Mononuclear cell (primary cell): ENCODE results near the gene SCAF4. TPM values are rescaled to one million over a fixed set of nuclear protein-coding genes. Genes with fewer than 3 reads are reported as not detected.
"Not testable (repeated sequence)": the region's sequence is repeated elsewhere in the genome, so short reads cannot be mapped to it uniquely, and the experiment has no call there.

ENCODE experiments used
- H3K27me3 ChIP-seq: 2 replicates; pipeline ENCODE4 v1.6.0; 2011; ENCODE audit warnings: low read length, control low read depth; ENCODE audit not compliant: insufficient read depth
- H3K4me1 ChIP-seq: 2 replicates; pipeline ENCODE4 v1.5.1; 2011; ENCODE audit warnings: mild to moderate bottlenecking, low read length, control low read depth; ENCODE audit not compliant: insufficient read depth
- H3K4me3 ChIP-seq: 2 replicates; pipeline ENCODE4 v1.5.1; 2011; ENCODE audit warnings: mild to moderate bottlenecking, low read length, moderate library complexity
- H3K9me3 ChIP-seq: 2 replicates; pipeline ENCODE4 v1.5.1; 2011; ENCODE audit warnings: low read depth, mild to moderate bottlenecking, control low read depth, low read length
- total RNA-seq: library from RNA; depleted of rRNA; stranded (reverse); fragments of >200 nt; gene quantifications from one replicate; pipeline ENCODE4 v1.2.3, GENCODE V29; 2012

SCAF4 gene
- total RNA-seq, 1 donor = 27.6 TPM

- Histone ChIP-seq H3K4me1 (peaks cover 34% of the 10 kb centered on the region), H3K4me3 (peak overlapping the region; percentile 68), H3K27me3 (no peaks in the 10 kb centered on the region), H3K9me3 (no peaks in the 10 kb centered on the region)
These were observed 71.7 kb downstream of the SCAF4 start for GRCh38 chr21:31660259-31660565.

GRCh38 chr21:31659536-31660258, 72.2 kb downstream of the SCAF4 start, which contains the start of gene SOD1:
TSS of gene SOD1 (plus strand) at chr21:31659693. CDS start at chr21:31659770, 77 bp downstream.
- no peaks in the 10 kb centered on the region for H3K9me3 ChIP-seq
- H3K4me1 ChIP-seq = peaks cover 36% of the 10 kb centered on the region
- H3K27me3 ChIP-seq = no peaks in the 10 kb centered on the region
- H3K4me3 ChIP-seq = peak within 1 kb of the TSS; percentile 68

GRCh38 chr21:31659286-31659535, 72.7 kb downstream of the SCAF4 start:
- Histone ChIP-seq H3K4me1 (peaks cover 36% of the 10 kb centered on the region), H3K4me3 (peak overlapping the region; percentile 68), H3K27me3 (no peaks in the 10 kb centered on the region), H3K9me3 (no peaks in the 10 kb centered on the region)

GRCh38 chr21:31658053-31658452, 73.9 kb downstream of the SCAF4 start:
- Histone ChIP-seq H3K4me3 (no peak overlapping the region), H3K4me1 (peaks cover 27% of the 10 kb centered on the region), H3K27me3 (no peaks in the 10 kb centered on the region), H3K9me3 (no peaks in the 10 kb centered on the region)

GRCh38 chr21:31656199-31657095, 75.5 kb downstream of the SCAF4 start:
- H3K9me3 ChIP-seq = no peaks in the 10 kb centered on the region
- no peaks in the 10 kb centered on the region for H3K27me3 ChIP-seq
- no peak overlapping the region for H3K4me3 ChIP-seq
- peaks cover 20% of the 10 kb centered on the region for H3K4me1 ChIP-seq

GRCh38 chr21:31654821-31655580, 76.9 kb downstream of the SCAF4 start:
- H3K9me3 ChIP-seq, H3K4me1 ChIP-seq, H3K27me3 ChIP-seq, H3K4me3 ChIP-seq: not testable (repeated sequence)

- Histone ChIP-seq H3K4me1 (peaks cover 7% of the 10 kb centered on the region), H3K9me3 (no peaks in the 10 kb centered on the region), H3K27me3 (no peaks in the 10 kb centered on the region), H3K4me3 (no peak overlapping the region)
These were observed 77.6 kb downstream of the SCAF4 start for GRCh38 chr21:31654340-31654739.

GRCh38 chr21:31651491-31651890, 80.4 kb downstream of the SCAF4 start:
- not testable (repeated sequence) for H3K9me3 ChIP-seq, H3K4me3 ChIP-seq, H3K27me3 ChIP-seq, H3K4me1 ChIP-seq

- H3K4me3 ChIP-seq = no peak overlapping the region
These were observed 81.0 kb downstream of the SCAF4 start for GRCh38 chr21:31650930-31651329.

GRCh38 chr21:31647650-31648049, 84.3 kb downstream of the SCAF4 start:
- no peak overlapping the region for H3K4me3 ChIP-seq
- no peaks in the 10 kb centered on the region for H3K4me1 ChIP-seq
- no peaks in the 10 kb centered on the region for H3K27me3 ChIP-seq
- no peaks in the 10 kb centered on the region for H3K9me3 ChIP-seq

More at GRCh38 chr21:31650930-31651329, 81.0 kb downstream of the SCAF4 start:
- Histone ChIP-seq H3K9me3 (no peaks in the 10 kb centered on the region), H3K27me3 (no peaks in the 10 kb centered on the region), H3K4me1 (peaks cover 7% of the 10 kb centered on the region)

- no peaks in the 10 kb centered on the region for H3K4me1 ChIP-seq
- no peak overlapping the region for H3K4me3 ChIP-seq
- no peaks in the 10 kb centered on the region for H3K27me3 ChIP-seq
- H3K9me3 ChIP-seq = no peaks in the 10 kb centered on the region
These were observed 87.3 kb downstream of the SCAF4 start for GRCh38 chr21:31644643-31645042.

- H3K27me3 ChIP-seq = no peaks in the 10 kb centered on the region
- H3K9me3 ChIP-seq = no peaks in the 10 kb centered on the region
- no peak overlapping the region for H3K4me3 ChIP-seq
- no peaks in the 10 kb centered on the region for H3K4me1 ChIP-seq
These were observed 90.4 kb downstream of the SCAF4 start for GRCh38 chr21:31641416-31641922.

- H3K27me3 ChIP-seq = no peaks in the 10 kb centered on the region
- no peaks in the 10 kb centered on the region for H3K4me1 ChIP-seq
- no peaks in the 10 kb centered on the region for H3K9me3 ChIP-seq
- H3K4me3 ChIP-seq = no peak overlapping the region
These were observed 95.0 kb downstream of the SCAF4 start for GRCh38 chr21:31636874-31637273.

GRCh38 chr21:31634993-31635392, 96.9 kb downstream of the SCAF4 start:
- H3K27me3 ChIP-seq = no peaks in the 10 kb centered on the region
- H3K4me3 ChIP-seq = no peak overlapping the region
- H3K9me3 ChIP-seq = no peaks in the 10 kb centered on the region
- no peaks in the 10 kb centered on the region for H3K4me1 ChIP-seq

- not testable (repeated sequence) for H3K4me1 ChIP-seq, H3K4me3 ChIP-seq, H3K27me3 ChIP-seq, H3K9me3 ChIP-seq
These were observed 100.0 kb downstream of the SCAF4 start for GRCh38 chr21:31631881-31632280.
